Measurements from ENCODE around the gene ARF3.

DNA sequence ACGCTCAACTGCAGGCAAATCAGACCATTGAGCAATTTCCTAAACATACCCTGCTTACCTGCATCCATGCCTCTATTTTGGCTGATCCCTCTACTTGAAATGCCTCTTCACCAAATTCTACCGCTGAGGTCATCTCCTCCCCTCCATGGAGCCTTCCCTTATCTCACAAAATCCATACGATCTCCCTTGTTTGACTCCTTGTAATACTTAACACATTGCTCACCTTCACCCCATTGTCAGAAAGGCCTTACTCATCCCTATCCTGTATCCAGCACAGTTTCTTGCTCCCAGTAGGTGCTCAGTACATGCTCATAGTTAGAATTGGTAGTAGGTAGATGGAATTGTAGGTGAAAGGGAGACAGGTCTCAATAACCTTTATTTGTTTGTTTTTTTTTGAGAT is 36.5 kb upstream of the ARF3 start:
- TF ChIP-seq, protein P1, sequence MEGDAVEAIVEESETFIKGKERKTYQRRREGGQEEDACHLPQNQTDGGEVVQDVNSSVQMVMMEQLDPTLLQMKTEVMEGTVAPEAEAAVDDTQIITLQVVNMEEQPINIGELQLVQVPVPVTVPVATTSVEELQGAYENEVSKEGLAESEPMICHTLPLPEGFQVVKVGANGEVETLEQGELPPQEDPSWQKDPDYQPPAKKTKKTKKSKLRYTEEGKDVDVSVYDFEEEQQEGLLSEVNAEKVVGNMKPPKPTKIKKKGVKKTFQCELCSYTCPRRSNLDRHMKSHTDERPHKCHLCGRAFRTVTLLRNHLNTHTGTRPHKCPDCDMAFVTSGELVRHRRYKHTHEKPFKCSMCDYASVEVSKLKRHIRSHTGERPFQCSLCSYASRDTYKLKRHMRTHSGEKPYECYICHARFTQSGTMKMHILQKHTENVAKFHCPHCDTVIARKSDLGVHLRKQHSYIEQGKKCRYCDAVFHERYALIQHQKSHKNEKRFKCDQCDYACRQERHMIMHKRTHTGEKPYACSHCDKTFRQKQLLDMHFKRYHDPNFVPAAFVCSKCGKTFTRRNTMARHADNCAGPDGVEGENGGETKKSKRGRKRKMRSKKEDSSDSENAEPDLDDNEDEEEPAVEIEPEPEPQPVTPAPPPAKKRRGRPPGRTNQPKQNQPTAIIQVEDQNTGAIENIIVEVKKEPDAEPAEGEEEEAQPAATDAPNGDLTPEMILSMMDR (optimal IDR thresholded peaks at IDR 0.05 in 1 of 3, IDR thresholded peaks at IDR 0.05 in 1 of 3, conservative IDR thresholded peaks at IDR 0.05 in 1 of 3; ENCODE audit: extremely low read depth in 1 of 3, insufficient read depth in 2 of 3, low read length in 3 of 3) = no peak
- TF ChIP-seq EZH2 (IDR thresholded peaks at IDR 0.05; ENCODE audit: low read length) = no peak
